IMR-90 (cell line): ENCODE results near the gene TPMT. TPM values are rescaled to one million over a fixed set of nuclear protein-coding genes. Genes with fewer than 3 reads are reported as not detected.

Experiments used
- ATAC-seq: fragments of 200-7000 bp; cut with Tn5 transposase; 2 replicates; pipeline ENCODE4 v1.9.1; 2020; ENCODE audit warnings: low read depth, mild to moderate bottlenecking, moderate library complexity
- BruUV-seq: library from RNA; stranded (reverse); fragments of 400-500 nt; replicated peaks from 2 replicates; lab custom pipeline; 2021; lab: Mats Ljungman, UMichigan
- CTCF ChIA-PET: fragments of 300-600 bp; formaldehyde crosslinking; extraction: SDS; loops from one replicate; lab custom pipeline; 2021; ENCODE audit warnings: antibody characterized with exemption; lab: Yijun Ruan, JAX
- POLR2A ChIA-PET: fragments of 300-600 bp; sonication (Branson Sonifier 250); formaldehyde crosslinking; loops from one replicate; lab custom pipeline; 2022; ENCODE audit warnings: antibody characterized with exemption; ENCODE audit not compliant: unreplicated experiment; lab: Charles Lee
- DNase-seq: peaks from one replicate; pipeline ENCODE4 v3.0.0; 2013
- H2AFZ ChIP-seq: replicated peaks from 2 replicates; pipeline ENCODE3; 2013; ENCODE audit warnings: low read length, mild to moderate bottlenecking; ENCODE audit not compliant: poor library complexity
- H2AK5ac ChIP-seq: 2 replicates; pipeline ENCODE4 v1.6.1; 2013; ENCODE audit warnings: low read depth, low read length, inconsistent platforms
- H2AK9ac ChIP-seq: replicated peaks from 2 replicates; pipeline ENCODE3; 2013; ENCODE audit warnings: mild to moderate bottlenecking, low read depth, low read length, moderate library complexity; ENCODE audit not compliant: poor library complexity
- H2BK120ac ChIP-seq: 2 replicates; pipeline ENCODE4 v1.6.1; 2013; ENCODE audit warnings: low read depth, low read length, inconsistent platforms
- H2BK15ac ChIP-seq: 3 replicates; pipeline ENCODE4 v1.6.1; 2013; ENCODE audit warnings: low read depth, low read length, inconsistent platforms
- H2BK20ac ChIP-seq: 2 replicates; pipeline ENCODE4 v1.6.1; 2013; ENCODE audit warnings: low read depth, mild to moderate bottlenecking, inconsistent platforms, low read length, moderate library complexity
- H2BK5ac ChIP-seq: 2 replicates; pipeline ENCODE4 v1.6.1; 2013; ENCODE audit warnings: mild to moderate bottlenecking, low read depth, low read length, inconsistent platforms; ENCODE audit not compliant: poor library complexity, severe bottlenecking
- H3K14ac ChIP-seq: replicated peaks from 2 replicates; pipeline ENCODE4 v1.6.1; 2013; ENCODE audit warnings: low read depth, low read length, inconsistent platforms
- H3K18ac ChIP-seq: 2 replicates; pipeline ENCODE4 v1.6.1; 2013; ENCODE audit warnings: low read depth, low read length, control low read depth
- H3K23ac ChIP-seq: 2 replicates; pipeline ENCODE4 v1.6.1; 2013; ENCODE audit warnings: low read depth, low read length, inconsistent platforms
- H3K27ac ChIP-seq: 2 replicates; pipeline ENCODE4 v1.5.1; 2013; ENCODE audit warnings: mild to moderate bottlenecking, control low read depth, low read length; ENCODE audit not compliant: insufficient read depth
- H3K27me3 ChIP-seq: 2 replicates; pipeline ENCODE4 v1.6.1; 2013; ENCODE audit warnings: low read length; ENCODE audit not compliant: control insufficient read depth, insufficient read depth
- H3K36me3 ChIP-seq: 2 replicates; pipeline ENCODE4 v1.6.1; 2013; ENCODE audit warnings: low read length, mixed read lengths; ENCODE audit not compliant: control insufficient read depth, insufficient read depth
- H3K4ac ChIP-seq: 2 replicates; pipeline ENCODE4 v1.6.1; 2013; ENCODE audit warnings: low read depth, low read length, inconsistent platforms
- H3K4me1 ChIP-seq: 2 replicates; pipeline ENCODE4 v1.6.1; 2013; ENCODE audit warnings: low read length, mixed read lengths; ENCODE audit not compliant: control insufficient read depth, insufficient read depth
- H3K4me2 ChIP-seq: 2 replicates; pipeline ENCODE4 v1.6.1; 2013; ENCODE audit warnings: low read depth, mild to moderate bottlenecking, control low read depth, low read length, moderate library complexity
- H3K4me3 ChIP-seq: 2 replicates; pipeline ENCODE4 v1.5.1; 2013; ENCODE audit warnings: low read depth, mild to moderate bottlenecking, control low read depth, low read length, moderate library complexity; ENCODE audit not compliant: insufficient read depth
- H3K56ac ChIP-seq: 2 replicates; pipeline ENCODE4 v1.6.1; 2013; ENCODE audit warnings: low read length, inconsistent platforms; ENCODE audit not compliant: insufficient read depth; ENCODE audit errors: extremely low read depth
- H3K79me1 ChIP-seq, 2 experiments: 2 replicates each; pipeline ENCODE4 v1.6.1; 2013; ENCODE audit warnings: low read length in 2 of 2, inconsistent platforms in 1 of 2, low read depth in 1 of 2
- H3K9ac ChIP-seq: 2 replicates; pipeline ENCODE4 v1.6.1; 2013; ENCODE audit warnings: low read depth, low read length, control low read depth
- H3K9me1 ChIP-seq: 2 replicates; pipeline ENCODE4 v1.6.1; 2013; ENCODE audit warnings: low read length, inconsistent platforms; ENCODE audit not compliant: insufficient read depth
- H3K9me3 ChIP-seq: 2 replicates; pipeline ENCODE4 v1.6.1; 2013; ENCODE audit warnings: low read length; ENCODE audit not compliant: control insufficient read depth, insufficient read depth
- H4K20me1 ChIP-seq: 2 replicates; pipeline ENCODE4 v1.6.1; 2013; ENCODE audit warnings: low read length, inconsistent platforms; ENCODE audit not compliant: insufficient read depth
- H4K5ac ChIP-seq: 2 replicates; pipeline ENCODE4 v1.6.1; 2013; ENCODE audit warnings: mild to moderate bottlenecking, low read depth, low read length, control low read depth
- H4K8ac ChIP-seq, 2 experiments: 2 replicates each; pipeline ENCODE4 v1.6.1; 2013; ENCODE audit warnings: low read depth in 2 of 2, low read length in 2 of 2, control low read depth in 1 of 2, inconsistent platforms in 1 of 2
- H4K91ac ChIP-seq: 2 replicates; pipeline ENCODE4 v1.6.1; 2013; ENCODE audit warnings: low read depth, low read length, inconsistent platforms; ENCODE audit not compliant: insufficient read depth
- BHLHE40 ChIP-seq: fragments of 150-350 bp; IDR thresholded peaks from 2 replicates; pipeline ENCODE4 v1.6.1; 2016; ENCODE audit warnings: mild to moderate bottlenecking, low read depth, low read length
- CHD1 ChIP-seq: IDR thresholded peaks from 2 replicates; pipeline ENCODE4 v1.6.1; 2012; ENCODE audit warnings: low read depth, low read length, improper control_type of control experiment
- ELK1 ChIP-seq: fragments of 150-350 bp; IDR thresholded peaks from 2 replicates; pipeline ENCODE4 v1.6.1; 2016; ENCODE audit warnings: low read depth, mild to moderate bottlenecking, low read length, moderate library complexity, borderline replicate concordance
- MAZ ChIP-seq: IDR thresholded peaks from 2 replicates; pipeline ENCODE4 v1.6.1; 2012; ENCODE audit warnings: low read depth, mild to moderate bottlenecking, low read length, improper control_type of control experiment, moderate library complexity, borderline replicate concordance
- NFE2L2 ChIP-seq: fragments of 150-350 bp; IDR thresholded peaks from 2 replicates; pipeline ENCODE4 v1.6.1; 2016; ENCODE audit warnings: low read depth, mild to moderate bottlenecking, low read length
- POLR2A ChIP-seq: IDR thresholded peaks from 2 replicates; pipeline ENCODE4 v1.6.1; 2012; ENCODE audit warnings: mild to moderate bottlenecking, low read depth, low read length
- RAD21 ChIP-seq: IDR thresholded peaks from 2 replicates; pipeline ENCODE4 v1.6.1; 2012; ENCODE audit warnings: low read length, improper control_type of control experiment
- RCOR1 ChIP-seq: IDR thresholded peaks from 2 replicates; pipeline ENCODE4 v1.6.1; 2012; ENCODE audit warnings: mild to moderate bottlenecking, low read length, improper control_type of control experiment; ENCODE audit not compliant: insufficient replicate concordance
- RFX5 ChIP-seq: IDR thresholded peaks from 2 replicates; pipeline ENCODE4 v1.8.0; 2012; ENCODE audit warnings: low read depth, mild to moderate bottlenecking, low read length, moderate library complexity
- SMC3 ChIP-seq: fragments of 150-350 bp; IDR thresholded peaks from 2 replicates; pipeline ENCODE4 v1.6.1; 2016; ENCODE audit warnings: low read depth, mild to moderate bottlenecking, antibody characterized with exemption, low read length, moderate library complexity
- WGBS, 2 experiments: methylation state at CpG; one replicate each; pipeline versions ENCODE4 v1.1.5 to v1.1.7; 2013; ENCODE audit warnings: missing lambda C conversion rate in 2 of 2; ENCODE audit not compliant: insufficient read length in 1 of 2; ENCODE audit errors: extremely low coverage in 2 of 2; 5-methylcytosine and 5-hydroxymethylcytosine counted together
- dilution Hi-C: fragments of 300-500 bp; cut with HindIII; formaldehyde crosslinking; loops from one replicate; pipeline ENCODE4 v1.14.3; 2018; ENCODE audit warnings: low sequenced_read_pairs; ENCODE audit not compliant: unreplicated experiment
- in situ Hi-C: fragments of 300-500 bp; cut with MboI; formaldehyde crosslinking; loops from 3 replicates; pipeline ENCODE4 v1.14.3; 2019; ENCODE audit warnings: low sequenced_read_pairs, inconsistent platforms, mixed read lengths
- intact Hi-C: fragments of 100-400 bp; cut with micrococcal nuclease; formaldehyde crosslinking; loops from 2 replicates; pipeline ENCODE4 v1.10.0; 2022
- polyA plus RNA-seq, 3 experiments: library from polyadenylated mRNA; depleted of rRNA; stranded (reverse); fragments of >200 nt; gene quantifications; 2 replicates each; pipeline ENCODE4 v1.2.3, GENCODE V29; 2012; ENCODE audit warnings: low replicate concordance in 1 of 3
- total RNA-seq: library from RNA; depleted of rRNA; stranded (reverse); fragments of >200 nt; gene quantifications from 2 replicates; pipeline ENCODE4 v1.2.3, GENCODE V29; 2012
- TF ChIP-seq, protein P1 (sequence below): fragments of 150-350 bp; IDR thresholded peaks from 2 replicates; pipeline ENCODE4 v1.6.1; 2017; ENCODE audit warnings: mild to moderate bottlenecking, antibody characterized with exemption, low read length, low read depth

Gene TPMT
- total and polyA plus RNA-seq, 2 of the 4 experiments (the other 2 are of a cell fraction) = 10.8 to 14.1 TPM

DNA sequence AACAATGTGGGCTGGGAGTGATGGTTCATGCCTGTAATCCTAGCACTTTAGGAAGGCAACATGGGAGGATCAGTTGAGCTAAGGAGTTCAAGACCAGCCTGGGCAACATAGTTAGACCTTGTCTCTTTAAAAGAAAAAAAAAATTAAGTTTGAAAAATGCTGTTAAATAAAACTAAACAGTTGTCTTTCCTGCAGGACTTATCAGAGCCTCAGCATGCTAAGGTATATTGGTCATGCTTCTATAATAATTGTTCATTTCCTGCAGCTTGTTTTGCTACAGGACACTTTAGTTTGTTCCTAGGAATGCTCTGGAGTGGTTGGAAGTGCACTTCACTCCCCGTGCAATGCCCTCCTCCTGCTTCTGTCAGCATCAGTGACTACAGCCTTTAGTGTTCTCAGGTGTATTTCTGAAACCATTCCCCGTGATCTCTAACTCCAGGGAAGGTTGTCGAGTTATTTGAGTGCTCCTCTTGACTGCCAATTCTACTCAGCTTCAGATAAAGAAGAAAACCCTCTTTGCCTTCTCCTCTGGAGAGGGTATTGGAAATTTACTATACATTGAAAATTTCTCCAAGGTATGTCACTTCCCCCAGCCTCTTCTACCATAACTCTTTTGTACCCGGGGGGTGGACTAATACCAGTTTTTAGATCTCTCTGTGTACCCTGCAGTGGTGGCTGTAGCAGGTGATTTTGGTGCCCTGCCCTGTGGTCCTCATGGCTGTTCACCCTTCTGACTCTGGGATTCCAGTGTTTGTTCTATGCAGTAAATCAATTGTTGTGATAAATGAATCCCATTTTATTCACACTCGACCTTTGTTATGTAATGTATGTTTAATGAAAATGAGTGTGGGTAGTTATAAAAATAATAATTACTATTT, 66.2 kb downstream of the TPMT start:
- Histone ChIP-seq H3K14ac (no peak overlapping the region), H4K91ac (no peak overlapping the region), H4K20me1 (no peaks in the 10 kb centered on the region), H3K36me3 (no peaks in the 10 kb centered on the region), H3K79me1 (no peaks in the 10 kb centered on the region), H2AK5ac (no peak overlapping the region), H3K27me3 (no peaks in the 10 kb centered on the region), H3K4me3 (no peak overlapping the region), H2BK15ac (no peak overlapping the region), H3K4me2 (no peak overlapping the region), H3K9ac (no peak overlapping the region), H3K4me1 (no peaks in the 10 kb centered on the region), H2BK20ac (no peak overlapping the region), H4K5ac (no peak overlapping the region), H2BK5ac (no peak overlapping the region), H3K18ac (no peak overlapping the region), H2BK120ac (no peak overlapping the region), H3K9me1 (no peaks in the 10 kb centered on the region), H2AFZ (no peak overlapping the region), H3K4ac (no peak overlapping the region), H2AK9ac (no peak overlapping the region), H3K27ac (no peak overlapping the region), H3K23ac (no peak overlapping the region), H3K9me3 (peaks cover 11% of the 10 kb centered on the region), H3K56ac (no peak overlapping the region), H4K8ac (no peak overlapping the region)
- CTCF ChIA-PET = no interaction called here
- ATAC-seq = no peak
- POLR2A ChIA-PET = no interaction called here
- intact Hi-C loops = no loop called here
- DNase-seq = no peak
- in situ Hi-C loops = no loop called here
- BruUV-seq = no TSS peak
- dilution Hi-C loops = no loop called here
- TF ChIP-seq RAD21 (no peak), RCOR1 (no peak), CHD1 (no peak), SMC3 (no peak), MAZ (no peak), RFX5 (no peak), POLR2A (no peak), BHLHE40 (no peak), ELK1 (no peak), NFE2L2 (no peak)
- TF ChIP-seq, protein P1, sequence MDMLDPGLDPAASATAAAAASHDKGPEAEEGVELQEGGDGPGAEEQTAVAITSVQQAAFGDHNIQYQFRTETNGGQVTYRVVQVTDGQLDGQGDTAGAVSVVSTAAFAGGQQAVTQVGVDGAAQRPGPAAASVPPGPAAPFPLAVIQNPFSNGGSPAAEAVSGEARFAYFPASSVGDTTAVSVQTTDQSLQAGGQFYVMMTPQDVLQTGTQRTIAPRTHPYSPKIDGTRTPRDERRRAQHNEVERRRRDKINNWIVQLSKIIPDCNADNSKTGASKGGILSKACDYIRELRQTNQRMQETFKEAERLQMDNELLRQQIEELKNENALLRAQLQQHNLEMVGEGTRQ = no peak
- WGBS, 2 experiments = 50% methylated on average over 1 of the region's 5 CpGs; no CpG with 5 or more reads in 1 of the 2 experiments
